Right lobe of liver (tissue), 6 donors: Measurements from ENCODE around the gene MAD2L1BP. TPM values are rescaled to one million over a fixed set of nuclear protein-coding genes. Genes with fewer than 3 reads are reported as not detected.
A peak's percentile ranks its signal among the peaks of the same experiment; 100 is the strongest.

ENCODE experiments used
- ATAC-seq, 4 donors: fragments of 200-7000 bp; cut with Tn5 transposase; one replicate each; pipeline ENCODE4 v1.9.1; 2020; ENCODE audit warnings: mild to moderate bottlenecking in 4 of 4, moderate library complexity in 4 of 4
- DNase-seq, 3 donors: peaks; one replicate each; pipeline ENCODE4 v3.0.0-alpha.2; 2020
- H3K27ac ChIP-seq, 3 donors: fragments of 200-600 bp; one replicate each; pipeline ENCODE4 v1.8.0; 2022
- H3K27me3 ChIP-seq, 2 donors: fragments of 200-600 bp; one replicate each; pipeline ENCODE4 v1.8.0; 2022
- H3K36me3 ChIP-seq, 4 donors: fragments of 200-600 bp; sonication (generic) in 1 of 4; one replicate each; pipeline versions ENCODE4 v1.5.1 to v1.8.0; 2017 to 2022; ENCODE audit warnings: control low read depth in 1 of 4
- H3K4me1 ChIP-seq, 4 donors: fragments of 200-600 bp; sonication (generic) in 1 of 4; one replicate each; pipeline versions ENCODE4 v1.5.1 to v1.8.0; 2017 to 2022; ENCODE audit warnings: control low read depth in 1 of 4
- H3K4me3 ChIP-seq, 3 donors: fragments of 200-600 bp; one replicate each; pipeline ENCODE4 v1.8.0; 2022
- H3K9me3 ChIP-seq, 4 donors: fragments of 200-600 bp; sonication (generic) in 1 of 4; one replicate each; pipeline versions ENCODE4 v1.5.1 to v1.8.0; 2017 to 2022; ENCODE audit warnings: control low read depth in 1 of 4
- CTCF ChIP-seq, 4 donors: fragments of 200-600 bp in 3 of 4; fragments of 450-650 bp in 1 of 4; IDR thresholded peaks; one replicate each; pipeline versions ENCODE4 v1.5.1 to v1.8.0; 2016 to 2022; ENCODE audit warnings: antibody characterized with exemption in 4 of 4, mild to moderate bottlenecking in 2 of 4
- POLR2A ChIP-seq: fragments of 450-650 bp; IDR thresholded peaks from one replicate; pipeline ENCODE4 v1.6.1; 2017; ENCODE audit warnings: antibody characterized with exemption, mild to moderate bottlenecking
- WGBS: methylation state at CpG from one replicate; pipeline ENCODE4 v1.1.6; 2018; ENCODE audit warnings: low coverage, low lambda C conversion rate; ENCODE audit not compliant: insufficient coverage; ENCODE audit errors: missing lambda C conversion rate; 5-methylcytosine and 5-hydroxymethylcytosine counted together
- intact Hi-C, 2 donors: fragments of 100-400 bp; cut with DNase I; formaldehyde crosslinking; loops; one replicate each; pipeline versions ENCODE4 v1.11.2 to v1.14.1; 2022
- total RNA-seq, 6 experiments: library from RNA; depleted of rRNA in 2 of 6; stranded (reverse); fragments of >200 nt in 2 of 6; fragmentation: NEBNext Ultra II Directional in 3 of 6; extraction: Animal tissue kit (Norgen Biotek cat#: 25700) in 3 of 6; gene quantifications; one replicate each; pipeline versions ENCODE4 v1.1.0 to v1.2.4, GENCODE V29; 2016 to 2023
- donor health status: DM: no; HTN: yes; CAD: no.
- donor health status: DM: no; HTN: no; CAD: no.
- donor health status: DM: no; HTN: no; CAD: no.
- donor health status: DM: no; HTN: yes; CAD: no.
- donor health status: DM: no; HTN: yes; CAD: no.

The MAD2L1BP gene
- total RNA-seq, 6 experiments from 2014 or later, result 11.7 to 31.7 (median 14.6) TPM

GRCh38 chr6:43634702-43635303, 837 bp upstream of the MAD2L1BP start:
- ATAC-seq, result no peak
- TF ChIP-seq POLR2A (no peak), CTCF (IDR thresholded peaks at IDR 0.05) (no peak)
- H3K36me3 ChIP-seq, result peaks cover 0 to 16% (median 2%) of the 10 kb centered on the region in 4 donors
- DNase-seq, result peak in 1 of 3 donors; percentile 12
- no peaks in the 10 kb centered on the region for H3K9me3 ChIP-seq
- WGBS, result 69% methylated on average over 8 of the region's 9 CpGs
- H3K27ac ChIP-seq, result no peak overlapping the region
- H3K4me3 ChIP-seq, result no peak overlapping the region
- intact Hi-C loops, result no loop called here
- peaks cover 0 to 20% (median 2%) of the 10 kb centered on the region in 4 donors for H3K4me1 ChIP-seq
- H3K27me3 ChIP-seq, result no peaks in the 10 kb centered on the region

GRCh38 chr6:43636308-43636659, 644 bp downstream of the MAD2L1BP start:
- DNase-seq, result no peak
- Histone ChIP-seq H3K4me1 (peaks cover 0 to 16% (median 0%) of the 10 kb centered on the region in 4 donors), H3K9me3 (no peaks in the 10 kb centered on the region), H3K27ac (peak overlapping the region in 2 of 3 donors; percentile 58 to 69), H3K36me3 (peaks cover 0 to 30% (median 10%) of the 10 kb centered on the region in 4 donors), H3K4me3 (peak overlapping the region; percentile 66 to 96 (median 79)), H3K27me3 (no peaks in the 10 kb centered on the region)
- WGBS, result 10% methylated on average over 7 of the region's 7 CpGs
- ATAC-seq, result peak in 2 of 4 donors; percentile 4 to 8
- intact Hi-C loops, result no loop called here
- no peak for TF ChIP-seq CTCF (IDR thresholded peaks at IDR 0.05)
- TF ChIP-seq POLR2A, result no peak

- no peak for TF ChIP-seq POLR2A
- no peak for TF ChIP-seq CTCF (IDR thresholded peaks at IDR 0.05)
Observed at GRCh38 chr6:43639984-43640800, 4.6 kb downstream of the MAD2L1BP start.

GRCh38 chr6:43644940-43645612, 9.4 kb downstream of the MAD2L1BP start, which contains the start of gene RSPH9:
Gene RSPH9, plus strand, starts transcription at chr6:43645036. Its CDS starts 63 bp downstream, at chr6:43645099.
- Histone ChIP-seq H3K9me3 (no peaks in the 10 kb centered on the region), H3K4me3 (peak within 1 kb of the TSS; percentile 28 to 46 (median 38)), H3K4me1 (no peaks in the 10 kb centered on the region), H3K36me3 (peaks cover 0 to 15% (median 9%) of the 10 kb centered on the region in 4 donors), H3K27me3 (no peaks in the 10 kb centered on the region), H3K27ac (no peak within 1 kb of the TSS)
- intact Hi-C loops, result no loop called here
- TF ChIP-seq CTCF (IDR thresholded peaks at IDR 0.05) (no peak), POLR2A (no peak)
- DNase-seq, result peak; percentile 48 to 67 (median 64)
- peak; percentile 67 to 73 (median 70) for ATAC-seq
- 11% methylated on average over 36 of the region's 52 CpGs for WGBS

More at GRCh38 chr6:43639984-43640800, 4.6 kb downstream of the MAD2L1BP start:
- DNase-seq (no peak), ATAC-seq (no peak)
- intact Hi-C loops, result no loop called here
- 71% methylated on average over 5 of the region's 21 CpGs for WGBS
- Histone ChIP-seq H3K4me3 (no peak overlapping the region), H3K27me3 (no peaks in the 10 kb centered on the region), H3K9me3 (no peaks in the 10 kb centered on the region), H3K27ac (no peak overlapping the region), H3K4me1 (peaks cover 0 to 14% (median 0%) of the 10 kb centered on the region in 4 donors), H3K36me3 (peaks cover 0 to 34% (median 13%) of the 10 kb centered on the region in 4 donors)
